PC-3 (cell line): ENCODE data around the gene PRXL2B.

Experiments
- CTCF ChIP-seq: fragments of 300-600 bp; sonication (generic); conservative IDR thresholded peaks from 2 replicates; pipeline ENCODE4 v1.5.1; 2017; ENCODE audit warnings: antibody characterized with exemption, low read depth, mild to moderate bottlenecking, low read length
- EZH2phosphoT487 ChIP-seq: fragments of 300-600 bp; sonication (generic); IDR thresholded peaks from 2 replicates; pipeline ENCODE4 v1.6.1; 2018; ENCODE audit warnings: mild to moderate bottlenecking, antibody characterized with exemption, low read length, borderline replicate concordance

GRCh38 chr1:2628933-2629626 is 42.5 kb downstream of the PRXL2B start:
- TF ChIP-seq CTCF (no peak), EZH2phosphoT487 (no peak)
